H1 (cell line): ENCODE results near the gene LCE4A. TPM values are rescaled to one million over a fixed set of nuclear protein-coding genes. Genes with fewer than 3 reads are reported as not detected.

Experiments used
- CREB1 ChIP-seq: IDR thresholded peaks from 2 replicates; pipeline ENCODE4 v1.6.1; 2012; ENCODE audit warnings: inconsistent platforms
- polyA plus RNA-seq, 7 experiments: library from polyadenylated mRNA; depleted of rRNA in 3 of 7; stranded (reverse) in 5 of 7; unstranded in 2 of 7; fragments of >200 nt in 5 of 7; fragments of 200-250 nt in 2 of 7; gene quantifications; 1 replicate in 5 of 7; 2 replicates in 1 of 7; 4 replicates in 1 of 7; pipeline versions ENCODE4 v1.2.1 to v1.2.3, GENCODE V29; 2011 to 2013; ENCODE audit warnings: missing spikeins in 2 of 7, mixed read lengths in 2 of 7
- total RNA-seq: library from RNA; stranded (reverse); fragmentation: NEBNext Ultra II Directional; extraction: Animal tissue kit (Norgen Biotek cat#: 25700); gene quantifications from 2 replicates; pipeline ENCODE4 v1.2.1, GENCODE V29; 2021
- TF ChIP-seq, protein P1 (sequence below), 3 experiments: IDR thresholded peaks; 1 replicate in 2 of 3; 2 replicates in 1 of 3; pipeline versions ENCODE4 v1.5.1 to v1.6.1; 2011; ENCODE audit warnings: low read length in 3 of 3, mild to moderate bottlenecking in 3 of 3, inconsistent platforms in 2 of 3, low read depth in 1 of 3, moderate library complexity in 1 of 3; ENCODE audit not compliant: insufficient read depth in 1 of 3; ENCODE audit errors: control extremely low read depth in 1 of 3

Gene LCE4A
- total and polyA plus RNA-seq, 2 of the 8 experiments (the other 6 are each of a cell fraction or from before 2014, with no cell fraction given) = not detected

DNA sequence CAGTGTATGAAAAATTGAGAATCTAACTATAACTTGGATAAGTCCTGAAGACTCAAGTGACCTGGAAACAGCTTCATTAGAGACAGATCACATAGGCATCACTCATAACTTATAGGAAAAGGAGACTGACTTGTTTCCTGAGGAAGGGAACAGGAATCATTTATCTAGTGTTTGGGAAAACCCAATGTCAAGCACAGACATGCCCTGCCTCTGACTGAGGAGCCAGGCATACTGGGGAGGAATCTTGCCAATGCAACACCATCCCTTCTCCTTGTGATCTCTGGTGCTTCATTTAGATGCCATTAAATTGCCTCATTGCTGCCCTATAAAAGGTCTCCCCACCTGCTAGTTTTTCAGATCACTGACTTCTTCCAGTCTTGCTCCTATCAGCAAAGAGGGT, 10.3 kb downstream of the LCE4A start (continued):
- TF ChIP-seq, protein P1, sequence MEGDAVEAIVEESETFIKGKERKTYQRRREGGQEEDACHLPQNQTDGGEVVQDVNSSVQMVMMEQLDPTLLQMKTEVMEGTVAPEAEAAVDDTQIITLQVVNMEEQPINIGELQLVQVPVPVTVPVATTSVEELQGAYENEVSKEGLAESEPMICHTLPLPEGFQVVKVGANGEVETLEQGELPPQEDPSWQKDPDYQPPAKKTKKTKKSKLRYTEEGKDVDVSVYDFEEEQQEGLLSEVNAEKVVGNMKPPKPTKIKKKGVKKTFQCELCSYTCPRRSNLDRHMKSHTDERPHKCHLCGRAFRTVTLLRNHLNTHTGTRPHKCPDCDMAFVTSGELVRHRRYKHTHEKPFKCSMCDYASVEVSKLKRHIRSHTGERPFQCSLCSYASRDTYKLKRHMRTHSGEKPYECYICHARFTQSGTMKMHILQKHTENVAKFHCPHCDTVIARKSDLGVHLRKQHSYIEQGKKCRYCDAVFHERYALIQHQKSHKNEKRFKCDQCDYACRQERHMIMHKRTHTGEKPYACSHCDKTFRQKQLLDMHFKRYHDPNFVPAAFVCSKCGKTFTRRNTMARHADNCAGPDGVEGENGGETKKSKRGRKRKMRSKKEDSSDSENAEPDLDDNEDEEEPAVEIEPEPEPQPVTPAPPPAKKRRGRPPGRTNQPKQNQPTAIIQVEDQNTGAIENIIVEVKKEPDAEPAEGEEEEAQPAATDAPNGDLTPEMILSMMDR (IDR thresholded peaks at IDR 0.05; ENCODE audit: control extremely low read depth in 1 of 3, insufficient read depth in 1 of 3, low read depth in 1 of 3, low read length in 3 of 3) = no peak
- no peak for TF ChIP-seq CREB1
